MCF 10A (cell line): ENCODE measurements around the gene ENTPD6. TPM values are rescaled to one million over a fixed set of nuclear protein-coding genes. Genes with fewer than 3 reads are reported as not detected.

Source experiments
- BruUV-seq: library from RNA; stranded (reverse); fragments of 400-500 nt; replicated peaks from 2 replicates; lab custom pipeline; 2021; lab: Mats Ljungman, UMichigan
- CTCF ChIA-PET: fragments of 300-600 bp; sonication (Branson Sonifier 250); formaldehyde crosslinking; extraction: SDS; loops from one replicate; lab custom pipeline; 2021; ENCODE audit warnings: antibody characterized with exemption, inconsistent platforms; lab: Yijun Ruan, JAX
- POLR2A ChIA-PET: fragments of 300-600, 350-650 bp; sonication (Branson Sonifier 250); formaldehyde crosslinking; extraction: SDS; loops from one replicate; lab custom pipeline; 2020; ENCODE audit warnings: antibody characterized with exemption, inconsistent platforms; lab: Yijun Ruan, JAX
- DNase-seq: peaks from one replicate; pipeline ENCODE4 v3.0.0-alpha.2; 2018; ENCODE audit not compliant: unreplicated experiment
- H3K27ac Mint-ChIP-seq: one replicate; pipeline ENCODE4 v1.8.0; 2022; ENCODE audit warnings: mild to moderate bottlenecking, low read depth, mixed read lengths; ENCODE audit not compliant: unreplicated experiment
- H3K27me3 Mint-ChIP-seq: one replicate; pipeline ENCODE4 v1.8.0; 2022; ENCODE audit warnings: mixed read lengths; ENCODE audit not compliant: insufficient read depth, unreplicated experiment
- H3K36me3 Mint-ChIP-seq: one replicate; pipeline ENCODE4 v1.8.0; 2022; ENCODE audit warnings: mild to moderate bottlenecking, moderate library complexity, mixed read lengths; ENCODE audit not compliant: insufficient read depth, unreplicated experiment
- H3K4me1 Mint-ChIP-seq: one replicate; pipeline ENCODE4 v1.8.0; 2022; ENCODE audit warnings: mixed read lengths; ENCODE audit not compliant: insufficient read depth, unreplicated experiment
- H3K4me3 Mint-ChIP-seq: one replicate; pipeline ENCODE4 v1.8.0; 2022; ENCODE audit warnings: mild to moderate bottlenecking, moderate library complexity, mixed read lengths; ENCODE audit not compliant: unreplicated experiment
- H3K9me3 Mint-ChIP-seq: one replicate; pipeline ENCODE4 v1.8.0; 2022; ENCODE audit warnings: mixed read lengths; ENCODE audit not compliant: unreplicated experiment
- intact Hi-C: fragments of 100-400 bp; cut with micrococcal nuclease; formaldehyde crosslinking; loops from 2 replicates; pipeline ENCODE4 v1.14.1; 2022
- total RNA-seq: library from RNA; stranded (reverse); gene quantifications from 2 replicates; pipeline ENCODE4 v1.2.3, GENCODE V29; 2022
- TF ChIP-seq, protein P1 (sequence below): fragments of 200-600 bp; IDR thresholded peaks from one replicate; pipeline ENCODE4 v1.8.0; 2022; ENCODE audit warnings: antibody characterized with exemption, mild to moderate bottlenecking; ENCODE audit not compliant: unreplicated experiment

The ENTPD6 gene
- total RNA-seq, 1 experiment from 2014 or later, result 98.0 TPM

DNA sequence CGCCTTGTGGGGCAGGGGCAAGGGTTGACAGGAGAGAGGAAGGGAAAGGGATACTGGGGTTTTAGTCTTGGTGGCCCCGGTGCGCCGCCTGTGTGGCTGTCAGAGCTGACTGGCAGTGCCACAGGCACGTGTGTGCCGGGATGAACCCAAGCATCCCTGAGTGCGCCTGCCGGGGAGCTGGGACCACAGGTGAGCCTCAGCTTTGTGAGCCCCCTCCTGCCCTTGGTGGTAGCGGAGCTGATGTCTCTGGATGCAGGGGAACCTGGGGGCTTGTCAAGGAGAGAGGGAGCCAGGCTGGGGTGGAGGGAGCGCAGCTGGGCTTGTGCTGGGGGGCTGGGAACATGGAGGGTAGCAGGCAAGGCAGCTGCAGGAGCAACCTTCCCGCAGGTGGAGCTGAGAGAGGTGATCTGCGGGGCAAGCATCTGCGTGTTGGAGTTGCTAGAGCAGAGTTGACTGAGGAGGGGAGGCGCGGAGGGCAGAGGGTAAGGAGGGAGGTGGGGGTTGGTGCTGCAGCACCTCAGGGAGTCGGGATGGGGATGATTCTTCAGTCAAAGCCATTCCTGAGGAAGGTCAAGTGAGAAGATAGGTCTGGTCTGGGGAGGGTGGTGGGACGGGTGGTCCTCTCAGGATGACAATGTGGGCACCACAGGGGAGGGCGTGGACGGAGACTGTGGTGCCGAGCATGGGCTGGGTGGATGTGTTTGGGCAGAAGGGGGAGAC, 80.5 kb downstream of the ENTPD6 start:
- no TSS peak for BruUV-seq
- POLR2A ChIA-PET, result interaction anchor here (0.5 to 1.8 kb wide), 2 partner anchors 25 to 1774 kb away, joined by 3 to 6 read pairs; no protein-coding TSS in a partner anchor
- Mint-ChIP-seq H3K4me1 (peaks cover 6% of the 10 kb centered on the region), H3K4me3 (no peak overlapping the region), H3K27me3 (no peaks in the 10 kb centered on the region), H3K9me3 (no peaks in the 10 kb centered on the region), H3K27ac (peak overlapping the region; percentile 59), H3K36me3 (peaks cover 100% of the 10 kb centered on the region)
- intact Hi-C loops, result no loop called here
- CTCF ChIA-PET, result interaction anchor here (0.6 to 1.0 kb wide), 2 partner anchors 13 to 95 kb away, joined by 3 to 4 read pairs; no protein-coding TSS in a partner anchor
- no peak for DNase-seq
- TF ChIP-seq, protein P1, sequence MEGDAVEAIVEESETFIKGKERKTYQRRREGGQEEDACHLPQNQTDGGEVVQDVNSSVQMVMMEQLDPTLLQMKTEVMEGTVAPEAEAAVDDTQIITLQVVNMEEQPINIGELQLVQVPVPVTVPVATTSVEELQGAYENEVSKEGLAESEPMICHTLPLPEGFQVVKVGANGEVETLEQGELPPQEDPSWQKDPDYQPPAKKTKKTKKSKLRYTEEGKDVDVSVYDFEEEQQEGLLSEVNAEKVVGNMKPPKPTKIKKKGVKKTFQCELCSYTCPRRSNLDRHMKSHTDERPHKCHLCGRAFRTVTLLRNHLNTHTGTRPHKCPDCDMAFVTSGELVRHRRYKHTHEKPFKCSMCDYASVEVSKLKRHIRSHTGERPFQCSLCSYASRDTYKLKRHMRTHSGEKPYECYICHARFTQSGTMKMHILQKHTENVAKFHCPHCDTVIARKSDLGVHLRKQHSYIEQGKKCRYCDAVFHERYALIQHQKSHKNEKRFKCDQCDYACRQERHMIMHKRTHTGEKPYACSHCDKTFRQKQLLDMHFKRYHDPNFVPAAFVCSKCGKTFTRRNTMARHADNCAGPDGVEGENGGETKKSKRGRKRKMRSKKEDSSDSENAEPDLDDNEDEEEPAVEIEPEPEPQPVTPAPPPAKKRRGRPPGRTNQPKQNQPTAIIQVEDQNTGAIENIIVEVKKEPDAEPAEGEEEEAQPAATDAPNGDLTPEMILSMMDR, result no peak

Other genes starting within 250 kb of the ENTPD6 start
- not detected in 2 replicates for gene CST7, start 246.4 kb upstream of the ENTPD6 start, total RNA-seq
- gene APMAP, start 203.0 kb upstream of the ENTPD6 start, total RNA-seq, result 75.3 and 104 TPM in 2 replicates
- 0.51 and 0.83 TPM in 2 replicates for gene ACSS1, start 137.6 kb upstream of the ENTPD6 start, total RNA-seq
- not detected in 2 replicates for gene VSX1, start 113.6 kb upstream of the ENTPD6 start, total RNA-seq
- 375 and 435 TPM in 2 replicates for gene PYGB, start 52.4 kb downstream of the ENTPD6 start, total RNA-seq
- 18.6 TPM in 2 replicates for gene ABHD12, start 195.1 kb downstream of the ENTPD6 start, total RNA-seq
- gene GINS1, start 212.0 kb downstream of the ENTPD6 start, total RNA-seq, result 5.2 and 6.0 TPM in 2 replicates